ENCODE measurements around the gene MTMR3.
"Not testable (repeated sequence)": the region's sequence is repeated elsewhere in the genome, so short reads cannot be mapped to it uniquely, and the experiment has no call there.

Gene MTMR3

GRCh38 chr22:29861672-29862297, 21.2 kb upstream of the MTMR3 start:
- no peaks in the 10 kb centered on the region for H3K9me3 ChIP-seq (ENCODE audit: control insufficient read depth, insufficient read depth, low read length)
- H3K4me2 ChIP-seq (ENCODE audit: low read length): no peak overlapping the region
- no peak for TF ChIP-seq CTCF (IDR thresholded peaks at IDR 0.05; ENCODE audit: low read depth, low read length, poor library complexity, severe bottlenecking)
- TF ChIP-seq EZH2phosphoT487 (IDR thresholded peaks at IDR 0.05; ENCODE audit: borderline replicate concordance, low read length): no peak
- H3K9me2 ChIP-seq (replicated peaks; ENCODE audit: control insufficient read depth, low read length): no peaks in the 10 kb centered on the region
- no peaks in the 10 kb centered on the region for H3K79me2 ChIP-seq (ENCODE audit: control insufficient read depth, low read length)
- H3K27me3 ChIP-seq (ENCODE audit: control insufficient read depth, low read length): no peaks in the 10 kb centered on the region
- H3K4me1 ChIP-seq (ENCODE audit: control insufficient read depth, low read length): no peaks in the 10 kb centered on the region
- H3F3A ChIP-seq (ENCODE audit: control insufficient read depth, insufficient read depth): no peaks in the 10 kb centered on the region
- H3K36me3 ChIP-seq (ENCODE audit: control insufficient read depth, low read length): no peaks in the 10 kb centered on the region
- H3K27ac ChIP-seq (ENCODE audit: low read depth, low read length): no peak overlapping the region
- no peaks in the 10 kb centered on the region for H4K20me1 ChIP-seq (ENCODE audit: control insufficient read depth, insufficient read depth, low read depth, low read length)
- no peak overlapping the region for H3K4me3 ChIP-seq (ENCODE audit: low read length)

GRCh38 chr22:29865572-29865971, 17.4 kb upstream of the MTMR3 start:
- H3K9me2 ChIP-seq (replicated peaks; ENCODE audit: control insufficient read depth, low read length); H3K79me2 ChIP-seq (ENCODE audit: control insufficient read depth, low read length); H3K27me3 ChIP-seq (ENCODE audit: control insufficient read depth, low read length); H3K4me3 ChIP-seq (ENCODE audit: low read length); H3K4me1 ChIP-seq (ENCODE audit: control insufficient read depth, low read length); H3K4me2 ChIP-seq (ENCODE audit: low read length); H3F3A ChIP-seq (ENCODE audit: control insufficient read depth, insufficient read depth); H4K20me1 ChIP-seq (ENCODE audit: control insufficient read depth, insufficient read depth, low read depth, low read length); H3K9me3 ChIP-seq (ENCODE audit: control insufficient read depth, insufficient read depth, low read length); H3K27ac ChIP-seq (ENCODE audit: low read depth, low read length); H3K36me3 ChIP-seq (ENCODE audit: control insufficient read depth, low read length): not testable (repeated sequence)

- Histone ChIP-seq H3K9me2 (replicated peaks; ENCODE audit: control insufficient read depth, low read length) (no peaks in the 10 kb centered on the region), H3F3A (ENCODE audit: control insufficient read depth, insufficient read depth) (no peaks in the 10 kb centered on the region), H3K36me3 (ENCODE audit: control insufficient read depth, low read length) (no peaks in the 10 kb centered on the region), H3K4me1 (ENCODE audit: control insufficient read depth, low read length) (no peaks in the 10 kb centered on the region), H3K4me3 (ENCODE audit: low read length) (no peak overlapping the region), H3K27me3 (ENCODE audit: control insufficient read depth, low read length) (0 out of 2 replicates have a peak, but pooled peaks cover 3% of the 10 kb centered on the region), H3K27ac (ENCODE audit: low read depth, low read length) (no peak overlapping the region), H3K79me2 (ENCODE audit: control insufficient read depth, low read length) (no peaks in the 10 kb centered on the region), H3K4me2 (ENCODE audit: low read length) (no peak overlapping the region), H3K9me3 (ENCODE audit: control insufficient read depth, insufficient read depth, low read length) (no peaks in the 10 kb centered on the region), H4K20me1 (ENCODE audit: control insufficient read depth, insufficient read depth, low read depth, low read length) (no peaks in the 10 kb centered on the region)
- TF ChIP-seq CTCF (IDR thresholded peaks at IDR 0.05; ENCODE audit: low read depth, low read length, poor library complexity, severe bottlenecking): no peak
- TF ChIP-seq EZH2phosphoT487 (IDR thresholded peaks at IDR 0.05; ENCODE audit: borderline replicate concordance, low read length): no peak
Measured at GRCh38 chr22:29867260-29867659, 15.7 kb upstream of the MTMR3 start.

- no peak for TF ChIP-seq EZH2phosphoT487 (IDR thresholded peaks at IDR 0.05; ENCODE audit: borderline replicate concordance, low read length)
- no peak for TF ChIP-seq CTCF (IDR thresholded peaks at IDR 0.05; ENCODE audit: low read depth, low read length, poor library complexity, severe bottlenecking)
- 0 out of 2 replicates have a peak, but pooled peaks cover 3% of the 10 kb centered on the region for H3K27me3 ChIP-seq (ENCODE audit: control insufficient read depth, low read length)
- H3K4me1 ChIP-seq (ENCODE audit: control insufficient read depth, low read length): no peaks in the 10 kb centered on the region
- no peaks in the 10 kb centered on the region for H3K36me3 ChIP-seq (ENCODE audit: control insufficient read depth, low read length)
- no peaks in the 10 kb centered on the region for H3K9me2 ChIP-seq (replicated peaks; ENCODE audit: control insufficient read depth, low read length)
- no peak overlapping the region for H3K4me2 ChIP-seq (ENCODE audit: low read length)
- no peaks in the 10 kb centered on the region for H4K20me1 ChIP-seq (ENCODE audit: control insufficient read depth, insufficient read depth, low read depth, low read length)
- no peaks in the 10 kb centered on the region for H3K79me2 ChIP-seq (ENCODE audit: control insufficient read depth, low read length)
- no peak overlapping the region for H3K4me3 ChIP-seq (ENCODE audit: low read length)
- H3F3A ChIP-seq (ENCODE audit: control insufficient read depth, insufficient read depth): no peaks in the 10 kb centered on the region
- H3K9me3 ChIP-seq (ENCODE audit: control insufficient read depth, insufficient read depth, low read length): no peaks in the 10 kb centered on the region
- no peak overlapping the region for H3K27ac ChIP-seq (ENCODE audit: low read depth, low read length)
Measured at GRCh38 chr22:29867851-29868250, 15.1 kb upstream of the MTMR3 start.

Measured in DOHH2 (cell line).